Measurements from ENCODE around the gene SKI.
A peak's percentile ranks its signal among the peaks of the same experiment; 100 is the strongest.

Gene SKI

GRCh38 chr1:2204415-2205190, 23.5 kb upstream of the SKI start:
- peak overlapping the region; percentile 19 for H3K27ac ChIP-seq
- no peaks in the 10 kb centered on the region for H3K27me3 ChIP-seq (replicated peaks)
- in situ Hi-C loops (cut with HindIII; ENCODE audit: low pct_ligation_motif_present, low sequenced_read_pairs): loop anchor here (25.0 kb wide), 1 partner anchor 108 kb away; no protein-coding TSS in a partner anchor
- peak overlapping the region; percentile 61 for H3K4me3 ChIP-seq (ENCODE audit: low read depth, low read length)
- no peak for DNase-seq
- H3K36me3 ChIP-seq (replicated peaks): no peaks in the 10 kb centered on the region
- no peak for TF ChIP-seq CTCF (IDR thresholded peaks at IDR 0.05; ENCODE audit: low read depth, low read length, missing control alignments)

DNA sequence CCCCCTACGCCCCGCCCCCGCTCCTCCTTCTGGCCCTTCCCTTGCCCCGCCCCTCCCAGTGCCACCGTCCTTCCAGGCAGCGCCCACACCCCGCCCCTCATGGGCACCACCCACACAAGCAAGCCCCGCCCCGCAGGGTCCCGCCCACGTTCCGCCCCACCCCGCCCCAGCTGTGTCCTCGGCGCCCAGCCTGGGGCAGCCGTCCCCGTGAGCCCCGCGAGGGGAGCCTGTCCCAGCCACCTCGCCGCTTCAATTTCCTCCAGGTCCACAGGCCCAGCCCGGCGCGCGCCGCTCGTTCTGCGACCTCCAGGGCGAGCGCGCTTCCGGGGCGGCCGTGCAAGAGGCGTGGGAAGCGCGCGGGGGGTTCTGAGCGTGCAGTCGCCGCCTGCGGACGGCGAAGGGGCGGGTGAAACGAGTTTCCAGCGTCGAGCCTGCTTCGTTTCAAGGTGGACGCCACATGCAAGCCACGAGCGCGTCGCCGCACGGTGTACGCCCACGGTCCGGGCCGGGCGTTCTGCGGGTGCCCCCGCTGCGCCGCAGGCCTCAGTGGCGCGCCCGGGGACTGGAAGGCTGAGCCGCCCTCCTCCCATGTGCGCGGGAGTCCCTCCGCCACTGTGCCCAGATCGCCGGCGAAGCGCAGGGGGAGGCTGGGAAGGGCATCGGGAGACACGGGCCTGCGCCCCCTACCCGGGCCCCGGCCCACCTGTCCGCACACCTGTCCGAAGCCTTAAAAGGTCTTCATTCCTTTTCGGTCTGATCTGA, 22.7 kb upstream of the SKI start:
- TF ChIP-seq CTCF (IDR thresholded peaks at IDR 0.05; ENCODE audit: low read depth, low read length, missing control alignments): no peak
- Histone ChIP-seq H3K36me3 (replicated peaks) (no peaks in the 10 kb centered on the region), H3K4me3 (ENCODE audit: low read depth, low read length) (peak overlapping the region; percentile 41), H3K27ac (peak overlapping the region; percentile 56), H3K27me3 (replicated peaks) (no peaks in the 10 kb centered on the region)
- in situ Hi-C loops (cut with HindIII; ENCODE audit: low pct_ligation_motif_present, low sequenced_read_pairs): loop anchor here (25.0 kb wide), 1 partner anchor 107 kb away; no protein-coding TSS in a partner anchor
- DNase-seq: peak; percentile 89

GRCh38 chr1:2206813-2207487, 21.2 kb upstream of the SKI start:
- Histone ChIP-seq H3K27me3 (replicated peaks) (no peaks in the 10 kb centered on the region), H3K36me3 (replicated peaks) (no peaks in the 10 kb centered on the region), H3K27ac (no peak overlapping the region), H3K4me3 (ENCODE audit: low read depth, low read length) (no peak overlapping the region)
- DNase-seq: no peak
- TF ChIP-seq CTCF (IDR thresholded peaks at IDR 0.05; ENCODE audit: low read depth, low read length, missing control alignments): no peak
- in situ Hi-C loops (cut with HindIII; ENCODE audit: low pct_ligation_motif_present, low sequenced_read_pairs): loop anchor here (25.0 kb wide), 1 partner anchor 105 kb away; no protein-coding TSS in a partner anchor

- H3K4me3 ChIP-seq (ENCODE audit: low read depth, low read length): no peak overlapping the region
- in situ Hi-C loops (cut with HindIII; ENCODE audit: low pct_ligation_motif_present, low sequenced_read_pairs): loop anchor here (25.0 kb wide), 1 partner anchor 104 kb away; no protein-coding TSS in a partner anchor
- no peaks in the 10 kb centered on the region for H3K36me3 ChIP-seq (replicated peaks)
- no peak overlapping the region for H3K27ac ChIP-seq
- DNase-seq: peak; percentile 73
- H3K27me3 ChIP-seq (replicated peaks): no peaks in the 10 kb centered on the region
- TF ChIP-seq CTCF (IDR thresholded peaks at IDR 0.05; ENCODE audit: low read depth, low read length, missing control alignments): peak; percentile 14
These were observed 19.5 kb upstream of the SKI start for GRCh38 chr1:2208309-2209239.
